CD1c-positive myeloid dendritic cell (primary cell): ENCODE data around the gene VWF.

Experiments
- DNase-seq: peaks from one replicate; pipeline ENCODE4 v3.0.0-alpha.2; 2016; ENCODE audit errors: extremely low spot score

The VWF gene

DNA sequence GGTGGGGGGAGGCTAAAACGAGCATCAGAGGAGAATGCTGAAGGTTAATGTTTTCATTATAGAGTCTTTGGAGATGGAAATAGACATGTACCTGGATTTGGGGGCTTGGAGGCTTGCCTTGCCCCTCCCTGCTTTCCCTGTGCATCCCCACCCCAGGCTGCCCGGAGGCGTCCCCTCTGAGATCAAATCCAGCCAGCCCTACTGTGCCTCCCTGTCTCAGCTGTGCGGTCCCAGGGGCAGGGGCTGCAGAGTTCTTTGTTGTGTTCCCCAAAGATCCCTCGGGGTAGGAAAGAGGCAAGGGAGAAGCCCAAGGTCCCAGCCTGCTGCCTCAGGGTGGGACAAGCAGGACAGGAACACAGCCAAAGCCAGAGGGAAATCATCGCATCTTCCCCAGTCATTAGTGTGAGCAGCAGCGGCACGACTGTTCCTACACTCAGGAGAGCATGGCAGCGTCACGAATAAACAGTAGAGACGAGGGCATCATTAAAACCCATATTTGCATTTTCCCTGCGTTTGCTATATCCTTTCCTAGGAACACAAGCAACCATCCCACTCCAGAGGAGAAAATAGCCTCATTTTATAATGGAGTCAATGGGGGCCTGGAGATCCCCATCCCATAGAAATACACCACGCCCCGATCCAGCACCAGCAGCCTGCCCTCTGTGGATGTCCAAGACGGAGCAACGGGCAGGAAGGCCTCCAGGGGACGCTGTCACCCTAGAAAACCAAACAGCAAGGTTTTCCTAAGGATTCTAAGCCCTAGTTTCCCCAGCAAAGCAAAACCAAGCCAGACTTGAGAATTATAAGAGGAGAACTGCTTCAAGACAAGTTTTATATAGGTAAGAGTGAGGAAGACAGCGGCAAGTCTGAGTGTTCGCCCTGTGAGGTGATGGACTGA, 211.8 kb downstream of the VWF start:
- DNase-seq = no peak

DNA sequence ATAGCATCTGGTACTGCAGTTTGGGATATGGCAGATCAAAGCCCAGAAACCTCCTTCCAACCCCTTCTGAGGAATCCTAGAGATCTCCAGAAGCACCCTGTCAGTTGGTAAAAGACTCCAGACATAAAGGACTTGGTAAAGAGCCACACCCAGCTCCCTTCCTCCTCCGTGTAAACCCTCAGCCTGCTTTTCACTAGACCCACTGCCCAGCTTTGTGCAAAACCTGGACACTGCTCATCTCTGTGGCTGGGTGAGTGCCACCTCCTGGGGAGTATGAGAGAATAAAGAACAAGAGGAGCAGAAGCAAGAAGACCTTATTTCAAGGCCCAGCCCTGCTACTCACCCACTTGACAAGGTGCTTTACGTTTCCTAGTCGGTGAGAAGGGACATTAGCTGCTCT, 212.5 kb downstream of the VWF start:
- DNase-seq = no peak

DNA sequence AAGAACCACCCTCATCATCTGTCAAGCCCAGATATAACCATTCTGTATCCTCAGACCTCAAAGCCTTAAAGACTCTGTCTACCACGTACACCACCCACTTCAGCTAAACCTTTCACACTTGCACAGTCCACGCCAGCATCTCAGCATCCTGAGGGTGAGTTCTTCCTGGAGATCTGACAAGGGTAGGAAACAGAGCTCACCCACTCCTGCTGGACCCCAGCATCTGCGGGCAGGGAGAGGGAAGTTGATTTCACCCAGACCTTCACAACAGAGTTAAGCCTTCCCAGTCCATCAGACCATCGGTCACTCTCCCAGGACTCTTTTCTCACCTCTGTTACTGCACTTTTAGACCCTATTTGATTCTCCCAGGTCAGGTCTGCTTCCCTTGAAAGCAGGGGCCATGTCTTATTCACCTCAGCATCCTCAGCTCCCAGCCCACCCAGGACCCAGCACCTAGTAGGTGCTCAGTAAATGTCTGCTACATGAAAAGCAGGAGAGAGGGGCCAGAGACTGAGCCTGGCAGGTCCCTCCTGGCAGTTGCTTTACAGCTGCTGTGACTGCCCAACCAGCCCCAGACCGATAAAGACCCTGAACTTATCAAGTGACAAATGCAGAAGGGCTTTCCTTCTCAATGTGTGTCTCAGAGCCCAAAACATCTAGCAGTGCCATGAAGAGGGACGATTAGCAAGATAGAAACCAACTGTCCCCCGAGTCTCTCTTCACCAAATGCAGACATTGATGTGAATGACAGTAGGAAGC, 213.5 kb downstream of the VWF start:
- no peak for DNase-seq

DNA sequence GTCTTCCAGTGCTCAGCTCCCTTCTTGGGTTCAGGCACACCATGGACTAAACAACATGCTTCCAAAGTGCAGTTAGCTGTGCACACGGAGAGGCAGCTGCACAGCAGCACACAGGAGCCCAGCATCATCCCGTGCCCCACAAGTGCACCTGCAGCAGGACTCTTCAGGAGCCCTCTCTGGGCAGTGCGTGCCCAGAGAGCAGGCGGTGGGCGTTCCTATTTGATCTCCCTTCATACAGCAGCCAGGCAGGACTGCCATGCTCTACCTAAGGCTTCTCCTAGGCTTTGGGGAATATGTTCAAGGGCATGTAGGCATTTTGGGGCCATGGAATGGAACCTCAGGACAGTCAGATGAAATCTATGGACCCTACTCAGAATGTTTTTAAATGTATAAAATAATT, 214.9 kb downstream of the VWF start:
- no peak for DNase-seq

DNA sequence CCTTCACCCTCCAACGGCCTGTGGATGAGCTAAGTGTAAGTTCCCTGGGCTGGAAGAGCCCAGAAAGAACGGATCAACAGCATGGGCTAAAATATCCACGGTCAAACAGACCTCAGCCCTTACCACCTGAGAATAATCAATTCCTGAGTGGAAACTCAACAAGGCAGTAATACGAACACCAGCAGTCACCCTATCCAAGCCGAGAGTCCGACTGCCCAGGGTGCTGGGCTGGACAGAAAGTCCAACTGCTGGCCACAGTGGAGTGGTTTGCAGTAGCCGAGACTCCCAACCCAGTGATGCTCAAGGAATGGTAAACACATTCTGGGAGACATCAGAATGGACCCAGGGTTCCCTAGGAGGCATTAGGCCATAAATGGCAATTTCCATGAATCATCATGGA, 216.2 kb downstream of the VWF start:
- DNase-seq = no peak

DNA sequence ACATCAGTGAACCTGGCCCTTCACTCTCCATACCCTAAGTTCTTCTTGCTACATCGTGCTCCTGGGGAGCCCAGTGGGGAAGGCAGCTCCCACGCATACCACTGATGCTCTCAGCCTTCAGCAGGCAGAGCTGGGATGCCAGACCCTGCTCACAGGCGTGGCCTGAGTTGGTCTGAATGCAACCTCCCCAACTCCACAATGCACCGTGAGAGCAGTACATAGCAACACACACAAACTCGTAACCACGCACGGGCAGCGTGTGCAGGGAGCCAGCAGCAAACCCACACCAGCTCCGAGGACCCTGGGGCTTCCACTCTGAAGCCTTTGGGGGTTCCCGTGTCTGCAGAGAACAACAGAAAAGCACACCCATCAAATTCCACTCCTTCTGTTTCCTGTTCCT, 216.7 kb downstream of the VWF start:
- DNase-seq = no peak

DNA sequence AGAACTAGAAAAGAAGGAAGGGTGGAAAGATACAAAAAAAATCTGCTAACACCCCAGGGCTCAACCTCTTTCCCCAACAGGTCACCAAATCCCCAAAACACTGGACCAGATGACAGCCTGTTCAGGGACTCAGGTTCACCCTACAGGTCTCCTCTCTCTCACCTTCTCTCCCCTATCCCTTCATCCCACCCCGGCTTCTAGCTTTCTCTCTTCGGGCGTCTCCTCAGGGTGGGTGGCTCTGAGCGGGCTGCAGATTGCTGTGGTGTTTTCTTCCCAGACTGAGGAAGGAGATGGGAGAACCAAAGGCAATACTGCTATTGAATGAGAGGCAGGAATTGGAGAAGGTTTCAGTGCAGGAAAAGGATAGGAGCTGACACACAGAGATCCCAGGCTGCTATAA, 218.7 kb downstream of the VWF start:
- DNase-seq = no peak

DNA sequence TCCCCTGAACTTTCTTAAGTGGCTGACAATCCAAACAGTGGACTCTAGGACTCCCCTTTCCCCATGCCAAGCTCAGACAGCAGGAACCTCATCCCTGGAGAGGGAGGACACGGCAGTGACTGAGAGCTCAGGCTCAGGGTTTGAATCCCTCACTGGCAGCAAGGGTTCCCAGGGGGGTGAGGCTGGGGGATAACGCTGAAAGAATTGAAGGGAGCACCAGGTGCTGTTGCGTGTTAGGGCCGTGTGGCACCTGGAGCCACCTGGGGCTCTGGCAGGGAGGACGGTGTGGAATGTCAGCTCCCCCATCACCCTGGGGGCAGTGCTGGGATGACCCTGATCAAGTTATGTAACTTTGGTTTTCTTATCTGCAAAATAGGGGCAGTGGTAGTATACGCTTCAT, 219.5 kb downstream of the VWF start:
- no peak for DNase-seq

DNA sequence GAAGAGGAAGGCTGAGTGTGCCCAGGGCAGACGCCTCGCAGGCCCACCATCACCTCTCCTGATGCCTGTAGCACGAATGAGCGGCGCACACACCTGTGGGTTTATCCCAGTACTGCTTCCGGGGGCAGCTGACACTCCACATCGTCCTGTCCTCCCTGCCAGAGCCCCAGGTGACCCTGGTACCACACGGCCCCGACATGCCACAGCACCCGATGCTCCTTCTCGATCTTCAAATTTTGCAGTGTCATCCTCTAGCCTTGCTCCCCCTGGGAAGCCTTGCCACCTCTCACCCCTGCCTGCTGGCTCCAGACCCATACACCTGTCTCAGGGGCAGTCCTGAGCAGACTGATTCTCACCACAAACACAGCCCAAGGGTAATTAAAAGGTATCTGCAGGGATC, 220.0 kb downstream of the VWF start:
- no peak for DNase-seq

DNA sequence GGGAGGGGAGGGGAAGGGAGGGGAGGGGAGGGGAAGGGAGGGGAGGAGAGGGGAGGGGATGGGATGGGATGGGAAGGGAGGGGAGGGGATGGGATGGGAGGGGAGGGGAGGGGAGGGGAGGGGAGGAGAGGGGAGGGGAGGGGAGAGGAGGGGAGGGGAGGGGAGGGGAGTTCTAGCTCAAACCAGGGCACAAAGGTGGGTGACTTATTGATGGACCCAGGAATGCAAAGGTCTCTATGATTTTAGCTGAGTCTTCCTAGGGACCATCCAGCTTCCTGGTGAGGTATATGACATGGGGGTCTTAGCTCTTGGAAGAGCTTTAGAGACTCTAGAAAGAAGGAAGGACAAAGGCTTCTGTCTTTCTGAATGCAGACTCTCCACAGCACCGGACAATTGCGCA, 221.7 kb downstream of the VWF start:
- no peak for DNase-seq

DNA sequence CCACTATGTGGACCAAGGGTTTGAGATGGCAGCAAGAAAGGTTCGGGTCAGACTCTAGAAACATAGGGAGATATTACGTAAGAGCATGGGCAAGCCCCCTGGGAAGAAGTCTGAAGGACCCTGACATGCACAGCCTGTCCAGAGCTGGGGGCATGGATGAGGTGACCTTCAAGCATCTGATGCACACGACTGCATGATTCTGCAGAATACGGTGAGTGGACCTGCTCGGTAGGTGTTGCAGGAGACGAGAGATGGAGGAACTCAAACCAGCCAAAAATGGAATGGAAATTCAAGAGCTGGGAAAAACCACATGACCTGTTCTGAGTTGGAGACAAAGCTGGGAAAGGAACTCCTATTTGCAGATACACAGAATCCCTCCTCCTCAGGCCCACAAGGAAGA, 223.1 kb downstream of the VWF start:
- DNase-seq = no peak

DNA sequence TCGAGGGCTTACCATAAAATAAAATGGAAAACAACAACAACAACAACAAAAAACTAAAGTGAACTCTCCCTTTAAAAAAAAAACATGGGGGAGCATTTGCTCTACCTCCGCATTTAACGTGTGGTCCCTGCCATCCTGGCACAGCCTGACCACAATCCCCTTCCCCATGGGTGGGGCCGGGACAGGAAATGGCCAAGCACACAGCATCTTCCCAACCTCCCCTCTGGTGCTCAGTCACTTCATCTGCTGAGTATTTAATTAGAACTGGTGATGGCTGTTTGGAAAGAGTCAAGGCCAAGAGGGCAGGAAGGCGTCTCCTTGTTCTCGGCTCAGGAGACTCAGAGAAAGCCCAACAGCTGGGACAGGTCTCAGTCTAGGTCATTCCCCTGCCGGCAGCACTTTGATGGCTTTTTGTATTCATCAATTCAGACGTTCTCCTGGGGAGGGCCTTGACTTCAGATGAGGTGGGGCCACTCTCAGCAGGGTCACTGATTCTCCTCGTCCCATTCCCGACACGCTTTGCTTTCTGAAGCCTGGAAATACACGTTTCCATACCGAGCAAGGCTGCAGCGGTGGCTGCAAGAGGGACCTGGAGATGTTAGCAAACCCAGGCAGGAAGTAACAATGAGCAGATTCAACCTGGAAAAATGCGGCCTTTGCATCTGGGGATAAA, 223.8 kb downstream of the VWF start:
- DNase-seq = no peak

DNA sequence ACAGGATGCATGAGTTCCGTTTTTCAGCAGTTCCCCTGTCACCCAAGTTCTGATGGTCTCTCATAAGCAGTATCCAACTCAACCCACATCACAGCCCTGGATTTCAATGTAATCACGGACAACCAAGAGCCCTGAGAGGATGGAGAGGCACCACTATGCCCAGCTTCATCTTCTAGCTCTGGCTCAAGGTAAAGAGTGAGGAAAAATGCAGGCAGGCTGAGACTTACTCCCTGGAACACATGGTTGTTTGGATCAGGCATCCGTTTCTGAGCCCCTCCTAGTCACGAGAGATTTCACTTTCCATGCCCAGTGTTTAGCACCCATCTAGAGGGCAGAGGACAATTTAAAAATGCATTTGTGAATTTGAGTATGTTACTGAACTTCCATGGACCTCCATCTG, 224.4 kb downstream of the VWF start:
- DNase-seq = no peak

DNA sequence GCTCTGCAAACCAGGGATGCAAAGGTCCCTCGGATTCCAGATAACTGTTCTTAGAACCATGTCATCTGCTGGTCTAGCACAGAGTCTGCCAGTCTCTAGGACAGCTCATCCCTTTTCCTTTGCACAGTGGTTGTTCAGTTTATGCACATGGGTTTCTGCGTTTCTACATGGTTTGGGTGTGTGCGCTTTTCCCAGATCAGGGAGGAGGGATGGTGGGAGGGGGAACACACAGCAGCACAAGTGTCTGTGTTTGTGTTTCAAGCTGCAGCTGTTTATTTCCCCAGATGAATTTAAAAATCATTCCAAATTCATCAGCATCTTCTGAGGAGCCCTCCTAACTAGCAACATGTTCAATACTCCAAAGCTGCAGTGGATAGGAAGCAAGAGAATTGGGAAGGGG, 224.8 kb downstream of the VWF start:
- DNase-seq = no peak

DNA sequence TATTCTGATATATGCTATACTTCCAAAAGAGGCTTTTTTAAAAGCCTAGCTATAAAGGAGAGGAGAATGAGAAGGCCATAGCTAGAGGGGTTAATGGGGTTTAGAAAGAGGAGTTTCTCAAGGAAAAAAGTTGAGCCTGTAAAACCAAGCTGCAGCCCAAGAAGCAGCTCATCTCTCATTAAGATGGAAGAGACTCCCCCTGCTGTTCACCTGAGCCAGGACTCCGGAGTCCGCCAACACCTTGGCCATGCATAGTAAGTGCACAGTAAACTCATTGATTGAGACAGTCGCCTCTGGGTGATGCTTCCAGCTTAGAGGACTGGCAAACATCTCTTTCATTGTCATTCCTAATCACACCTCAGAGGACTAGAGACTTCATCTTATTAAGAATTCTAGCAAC, 225.6 kb downstream of the VWF start:
- no peak for DNase-seq
